Loucy (cell line): ENCODE measurements around the gene FANCI.
A peak's percentile ranks its signal among the peaks of the same experiment; 100 is the strongest.

ENCODE experiments used
- H2AFZ ChIP-seq: fragments of 200-600 bp; sonication (generic); 2 replicates; pipeline ENCODE4 v1.6.0; 2016; ENCODE audit warnings: antibody characterized with exemption, mild to moderate bottlenecking, low read length, moderate library complexity
- H3F3A ChIP-seq: fragments of 200-600 bp; 2 replicates; pipeline ENCODE4 v1.6.0; 2016; ENCODE audit warnings: antibody characterized with exemption, low read depth, mild to moderate bottlenecking
- H3K27me3 ChIP-seq: fragments of 200-600 bp; sonication (generic); 2 replicates; pipeline ENCODE4 v1.6.1; 2014; ENCODE audit warnings: low read length, mild to moderate bottlenecking; ENCODE audit not compliant: insufficient read depth, poor library complexity, severe bottlenecking
- H3K36me3 ChIP-seq: fragments of 200-600 bp; sonication (generic); 2 replicates; pipeline ENCODE4 v1.6.1; 2016; ENCODE audit warnings: low read length; ENCODE audit not compliant: insufficient read depth
- H3K4me1 ChIP-seq: fragments of 200-600 bp; sonication (generic); 2 replicates; pipeline ENCODE4 v1.5.1; 2014; ENCODE audit warnings: low read length, mild to moderate bottlenecking; ENCODE audit not compliant: insufficient read depth, poor library complexity, severe bottlenecking
- H3K4me2 ChIP-seq: fragments of 200-600 bp; sonication (generic); 2 replicates; pipeline ENCODE4 v1.6.0; 2014; ENCODE audit warnings: antibody characterized with exemption, low read length, low read depth, mild to moderate bottlenecking; ENCODE audit not compliant: poor library complexity, severe bottlenecking
- H3K4me3 ChIP-seq: fragments of 200-600 bp; sonication (generic); 2 replicates; pipeline ENCODE4 v1.5.1; 2014; ENCODE audit warnings: low read length, mild to moderate bottlenecking, mixed read lengths; ENCODE audit not compliant: poor library complexity, severe bottlenecking
- H3K79me2 ChIP-seq: fragments of 200-600 bp; sonication (generic); 2 replicates; pipeline ENCODE4 v1.6.1; 2014; ENCODE audit warnings: low read length; ENCODE audit not compliant: insufficient read depth
- H3K9ac ChIP-seq: fragments of 200-600 bp; sonication (generic); 2 replicates; pipeline ENCODE4 v1.6.0; 2014; ENCODE audit warnings: mild to moderate bottlenecking, low read depth, low read length, moderate library complexity; ENCODE audit not compliant: poor library complexity, severe bottlenecking
- H3K9me2 ChIP-seq: fragments of 200-600 bp; sonication (generic); replicated peaks from 2 replicates; pipeline ENCODE4 v1.6.1; 2016; ENCODE audit warnings: low read depth, low read length, mixed read lengths
- H3K9me3 ChIP-seq: fragments of 200-600 bp; sonication (generic); 2 replicates; pipeline ENCODE4 v1.6.1; 2014; ENCODE audit warnings: mild to moderate bottlenecking, antibody characterized with exemption, low read length, low read depth; ENCODE audit not compliant: insufficient read depth
- H4K20me1 ChIP-seq: fragments of 200-600 bp; sonication (generic); 2 replicates; pipeline ENCODE4 v1.6.0; 2014; ENCODE audit warnings: antibody characterized with exemption, low read length, mild to moderate bottlenecking; ENCODE audit not compliant: insufficient read depth, poor library complexity, severe bottlenecking
- EZH2phosphoT487 ChIP-seq: fragments of 200-600 bp; IDR thresholded peaks from 2 replicates; pipeline ENCODE4 v1.6.1; 2018; ENCODE audit warnings: antibody characterized with exemption, mild to moderate bottlenecking, moderate library complexity, borderline replicate concordance
- TF ChIP-seq, protein P1 (sequence below): fragments of 200-600 bp; sonication (generic); conservative IDR thresholded peaks from 2 replicates; pipeline ENCODE4 v1.5.1; 2014; ENCODE audit warnings: mild to moderate bottlenecking, antibody characterized with exemption, low read length

The FANCI gene

DNA sequence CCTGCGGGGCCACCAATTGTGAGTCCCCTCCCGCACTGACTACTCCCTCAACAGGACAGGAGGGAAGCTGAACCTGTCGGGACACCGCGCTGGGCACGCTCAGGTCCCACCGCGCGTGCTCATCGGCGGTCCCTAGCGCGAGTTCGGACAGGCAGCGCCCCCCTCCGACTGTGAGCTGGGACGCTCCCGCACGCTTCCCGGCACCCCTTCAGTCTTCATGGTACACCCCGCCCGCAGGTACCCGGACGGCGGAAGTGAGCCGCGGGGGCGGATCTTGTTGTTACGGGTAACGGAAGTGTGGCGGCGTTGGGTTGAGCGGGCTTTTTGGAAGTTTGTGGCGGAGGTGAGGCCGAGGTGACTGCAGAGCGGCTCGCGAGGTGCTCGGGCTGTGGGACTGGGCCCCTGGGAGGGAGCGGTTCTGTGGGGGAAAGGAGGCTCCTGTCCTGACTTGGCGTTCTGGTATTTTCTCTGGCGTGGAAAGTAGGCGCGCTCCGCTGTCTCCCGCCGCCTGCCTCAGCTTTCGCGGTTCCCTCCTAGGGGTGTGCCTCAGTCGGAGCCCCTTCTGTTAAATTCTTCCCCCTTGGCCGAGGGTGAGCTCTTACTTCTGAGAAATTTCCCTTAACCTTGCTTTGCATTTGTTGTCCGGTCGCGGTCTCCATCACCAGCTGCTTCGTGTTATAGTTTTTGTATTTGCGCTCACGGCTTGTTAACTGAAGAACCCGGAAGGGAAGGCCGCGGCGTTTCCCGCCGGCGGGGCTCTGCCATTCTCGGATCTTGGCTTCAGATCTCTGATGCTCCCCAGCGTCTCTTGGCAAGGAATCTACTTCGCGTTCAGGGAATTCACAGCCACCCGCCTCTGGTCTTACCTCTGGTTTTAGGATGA lies at the start of gene FANCI:
Gene FANCI (plus strand): TSS at position 289 of the 883 bp plus-strand sequence. CDS start 3,669 bp downstream, outside the sequence.
- Histone ChIP-seq H3K9me2 (no peaks in the 10 kb centered on the region), H3K36me3 (peaks cover 18% of the 10 kb centered on the region), H3K4me2 (peak within 1 kb of the TSS; percentile 79), H4K20me1 (peaks cover 28% of the 10 kb centered on the region), H2AFZ (peak within 1 kb of the TSS; percentile 89), H3K79me2 (peaks cover 50% of the 10 kb centered on the region), H3K9ac (peak within 1 kb of the TSS; percentile 93), H3K9me3 (no peaks in the 10 kb centered on the region), H3K4me3 (peak within 1 kb of the TSS; percentile 98), H3K4me1 (peaks cover 35% of the 10 kb centered on the region), H3F3A (no peaks in the 10 kb centered on the region), H3K27me3 (no peaks in the 10 kb centered on the region)
- TF ChIP-seq, protein P1, sequence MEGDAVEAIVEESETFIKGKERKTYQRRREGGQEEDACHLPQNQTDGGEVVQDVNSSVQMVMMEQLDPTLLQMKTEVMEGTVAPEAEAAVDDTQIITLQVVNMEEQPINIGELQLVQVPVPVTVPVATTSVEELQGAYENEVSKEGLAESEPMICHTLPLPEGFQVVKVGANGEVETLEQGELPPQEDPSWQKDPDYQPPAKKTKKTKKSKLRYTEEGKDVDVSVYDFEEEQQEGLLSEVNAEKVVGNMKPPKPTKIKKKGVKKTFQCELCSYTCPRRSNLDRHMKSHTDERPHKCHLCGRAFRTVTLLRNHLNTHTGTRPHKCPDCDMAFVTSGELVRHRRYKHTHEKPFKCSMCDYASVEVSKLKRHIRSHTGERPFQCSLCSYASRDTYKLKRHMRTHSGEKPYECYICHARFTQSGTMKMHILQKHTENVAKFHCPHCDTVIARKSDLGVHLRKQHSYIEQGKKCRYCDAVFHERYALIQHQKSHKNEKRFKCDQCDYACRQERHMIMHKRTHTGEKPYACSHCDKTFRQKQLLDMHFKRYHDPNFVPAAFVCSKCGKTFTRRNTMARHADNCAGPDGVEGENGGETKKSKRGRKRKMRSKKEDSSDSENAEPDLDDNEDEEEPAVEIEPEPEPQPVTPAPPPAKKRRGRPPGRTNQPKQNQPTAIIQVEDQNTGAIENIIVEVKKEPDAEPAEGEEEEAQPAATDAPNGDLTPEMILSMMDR: peak; percentile 61; the same call in 1 of the 2 replicates
- TF ChIP-seq EZH2phosphoT487: no peak

DNA sequence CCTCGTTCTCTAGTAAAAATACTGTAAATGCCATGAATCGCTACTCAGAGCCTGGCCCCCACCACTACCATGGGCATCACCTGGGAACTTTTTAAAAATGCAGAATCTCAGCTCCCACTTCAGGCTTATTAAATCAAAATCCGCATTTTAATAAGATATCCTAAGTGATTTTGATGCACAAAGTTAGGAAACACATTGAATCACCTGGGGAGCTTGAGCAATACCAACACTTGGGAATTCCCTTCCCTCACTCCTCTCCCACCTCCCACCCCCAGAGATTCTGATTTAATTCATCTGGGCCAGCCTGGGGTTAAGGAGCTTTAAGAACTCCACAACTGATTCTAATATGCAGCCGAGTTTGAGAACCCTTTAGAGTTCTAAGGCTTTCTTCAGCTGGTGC lies 49.2 kb upstream of the FANCI start:
- H3F3A ChIP-seq: no peaks in the 10 kb centered on the region
- H3K9me3 ChIP-seq: no peaks in the 10 kb centered on the region
- H3K4me3 ChIP-seq: no peak overlapping the region
- no peaks in the 10 kb centered on the region for H4K20me1 ChIP-seq
- no peak overlapping the region for H3K9ac ChIP-seq
- H3K79me2 ChIP-seq: no peaks in the 10 kb centered on the region
- no peaks in the 10 kb centered on the region for H3K9me2 ChIP-seq
- TF ChIP-seq EZH2phosphoT487: no peak
- TF ChIP-seq, protein P1: no peak
- H3K36me3 ChIP-seq: peaks cover 57% of the 10 kb centered on the region; the same call in 1 of the 2 replicates
- peaks cover 6% of the 10 kb centered on the region for H3K4me1 ChIP-seq
- no peak overlapping the region for H3K4me2 ChIP-seq
- H2AFZ ChIP-seq: no peak overlapping the region
- H3K27me3 ChIP-seq: no peaks in the 10 kb centered on the region

DNA sequence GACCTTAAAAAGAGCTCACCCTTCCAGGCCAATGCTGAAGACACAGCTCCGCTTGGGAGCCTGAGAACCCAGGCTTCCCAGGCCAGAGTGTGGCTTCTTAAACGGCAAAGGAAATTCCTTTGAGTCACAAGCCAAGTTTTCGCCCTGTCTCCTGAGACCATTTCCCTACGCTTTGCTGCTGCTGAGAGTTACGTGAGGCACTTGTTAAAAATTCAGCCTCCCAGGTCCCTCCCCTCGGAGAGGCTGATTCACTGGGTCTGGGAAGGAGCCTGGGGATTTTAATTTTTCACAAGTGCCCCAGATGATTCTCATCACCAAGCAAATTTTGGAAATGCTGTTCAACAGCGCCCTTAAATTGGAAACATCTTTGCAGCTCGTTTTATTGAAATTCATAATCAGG lies 47.9 kb upstream of the FANCI start:
- H4K20me1 ChIP-seq: no peaks in the 10 kb centered on the region
- H3K4me2 ChIP-seq: no peak overlapping the region
- H3K4me3 ChIP-seq: no peak overlapping the region
- no peak overlapping the region for H3K9ac ChIP-seq
- no peaks in the 10 kb centered on the region for H3K27me3 ChIP-seq
- H3K36me3 ChIP-seq: peaks cover 45% of the 10 kb centered on the region; the same call in 1 of the 2 replicates
- no peak for TF ChIP-seq EZH2phosphoT487
- TF ChIP-seq, protein P1: no peak
- H3F3A ChIP-seq: no peaks in the 10 kb centered on the region
- H3K9me2 ChIP-seq: no peaks in the 10 kb centered on the region
- H2AFZ ChIP-seq: no peak overlapping the region
- peaks cover 6% of the 10 kb centered on the region for H3K4me1 ChIP-seq
- H3K9me3 ChIP-seq: no peaks in the 10 kb centered on the region
- H3K79me2 ChIP-seq: no peaks in the 10 kb centered on the region
